HepG2 (cell line): ENCODE results near the gene IGSF8. TPM values are rescaled to one million over a fixed set of nuclear protein-coding genes. Genes with fewer than 3 reads are reported as not detected.

ENCODE experiments used
- ATAC-seq: fragments of 200-7000 bp; cut with Tn5 transposase; 3 replicates; pipeline ENCODE4 v1.9.1; 2020; ENCODE audit warnings: mild to moderate bottlenecking, moderate library complexity
- BruUV-seq: library from RNA; stranded (reverse); fragments of 400-500 nt; replicated peaks from 2 replicates; lab custom pipeline; 2021; lab: Mats Ljungman, UMichigan
- CTCF ChIA-PET: fragments of 300-600 bp; formaldehyde crosslinking; extraction: SDS; loops from one replicate; lab custom pipeline; 2021; ENCODE audit warnings: low total read pairs, inconsistent platforms, low intra/inter-chr PET ratio; lab: Yijun Ruan, JAX
- POLR2A ChIA-PET: fragments of 350-600 bp; sonication (Branson Sonifier 250); formaldehyde crosslinking; loops from one replicate; lab custom pipeline; 2020; ENCODE audit warnings: antibody characterized with exemption, inconsistent platforms; lab: Yijun Ruan, JAX
- DNase-seq: peaks from one replicate; pipeline ENCODE4 v3.0.0-alpha.2; 2015; ENCODE audit warnings: low spot score
- FAIRE-seq: peaks from 3 replicates; lab custom pipeline; 2011; peaks lifted over from hg19 to GRCh38; lab: Jason Lieb, UNC
- H2AFZ ChIP-seq: one replicate; pipeline ENCODE4 v1.6.1; 2011; ENCODE audit warnings: low read length, inconsistent platforms
- H3K27ac ChIP-seq: fragments of 300-600 bp; 3 replicates; pipeline ENCODE4 v1.8.0; 2011; ENCODE audit warnings: mixed run types, mild to moderate bottlenecking, mixed read lengths, low read length, inconsistent platforms; ENCODE audit not compliant: insufficient read depth; ENCODE audit errors: extremely low read length
- H3K27me3 ChIP-seq, 2 experiments: fragments of 200-600 bp in 1 of 2; 2 replicates in 1 of 2; 3 replicates in 1 of 2; pipeline versions ENCODE4 v1.6.0 to v1.8.0; 2011; ENCODE audit warnings: low read length in 2 of 2, mild to moderate bottlenecking in 2 of 2, moderate library complexity in 2 of 2, inconsistent platforms in 1 of 2; ENCODE audit not compliant: insufficient read depth in 2 of 2, control insufficient read depth in 1 of 2
- H3K36me3 ChIP-seq, 2 experiments: fragments of 200-600 bp in 1 of 2; replicated peaks in 1 of 2; 2 replicates in 1 of 2; 3 replicates in 1 of 2; pipeline versions ENCODE4 v1.5.1 to v1.8.0; 2011; ENCODE audit warnings: low read length in 2 of 2, inconsistent platforms in 1 of 2; ENCODE audit not compliant: insufficient read depth in 2 of 2, control insufficient read depth in 1 of 2
- H3K4me1 ChIP-seq: 2 replicates; pipeline ENCODE4 v1.5.1; 2012; ENCODE audit warnings: low read length, inconsistent platforms; ENCODE audit not compliant: insufficient read depth
- H3K4me2 ChIP-seq: 2 replicates; pipeline ENCODE4 v1.6.0; 2011; ENCODE audit warnings: low read depth, low read length, inconsistent platforms
- H3K4me3 ChIP-seq, 3 experiments: fragments of 200-600 bp in 1 of 3; sonication (generic), shearing (Covaris generic) in 1 of 3; replicated peaks in 1 of 3; 2 replicates each; pipeline ENCODE4 v1.5.1; 2011 to 2016; ENCODE audit warnings: low read length in 3 of 3, inconsistent platforms in 2 of 3, low read depth in 2 of 3, mild to moderate bottlenecking in 2 of 3, control low read depth in 1 of 3, mixed read lengths in 1 of 3; ENCODE audit not compliant: insufficient read depth in 1 of 3
- H3K79me2 ChIP-seq: one replicate; pipeline ENCODE4 v1.6.1; 2011; ENCODE audit warnings: low read length, inconsistent platforms; ENCODE audit not compliant: insufficient read depth
- H3K9ac ChIP-seq: 2 replicates; pipeline ENCODE4 v1.6.0; 2011; ENCODE audit warnings: mild to moderate bottlenecking, low read depth, low read length, inconsistent platforms; ENCODE audit not compliant: insufficient read depth
- H3K9me3 ChIP-seq: 2 replicates; pipeline ENCODE4 v1.5.1; 2012; ENCODE audit warnings: mild to moderate bottlenecking, low read length
- H4K20me1 ChIP-seq: 2 replicates; pipeline ENCODE4 v1.6.0; 2011; ENCODE audit warnings: inconsistent platforms, mild to moderate bottlenecking, low read length, moderate library complexity; ENCODE audit not compliant: insufficient read depth
- ATF2 ChIP-seq: sonication (generic); formaldehyde crosslinking; IDR thresholded peaks from 2 replicates; pipeline ENCODE4 v1.4.0; 2020; ENCODE audit warnings: missing genetic modification reagents
- ETS1 ChIP-seq: sonication (generic); formaldehyde crosslinking; IDR thresholded peaks from 2 replicates; pipeline ENCODE4 v1.4.0; 2020; ENCODE audit warnings: missing genetic modification reagents
- NR2C2 ChIP-seq: sonication (generic); formaldehyde crosslinking; IDR thresholded peaks from 2 replicates; pipeline ENCODE4 v1.4.0; 2020; ENCODE audit warnings: missing genetic modification reagents, mild to moderate bottlenecking, moderate library complexity, borderline replicate concordance
- THAP9 ChIP-seq: sonication (generic); formaldehyde crosslinking; IDR thresholded peaks from 2 replicates; pipeline ENCODE4; 2020; ENCODE audit warnings: missing genetic modification reagents, mild to moderate bottlenecking, borderline replicate concordance
- ZFP90 ChIP-seq: sonication (generic); formaldehyde crosslinking; IDR thresholded peaks from 2 replicates; pipeline ENCODE4 v1.8.0; 2022; ENCODE audit warnings: missing genetic modification reagents, mild to moderate bottlenecking, inconsistent platforms, borderline replicate concordance
- WGBS: methylation state at CpG from one replicate; pipeline ENCODE4 v1.1.6; 2017; ENCODE audit warnings: low lambda C conversion rate; 5-methylcytosine and 5-hydroxymethylcytosine counted together
- in situ Hi-C: cut with HindIII; loops from 2 replicates; pipeline ENCODE4 v1.10.0; 2017; ENCODE audit warnings: low pct_unique_long_range_greater_than_20kb; ENCODE audit not compliant: extremely low pct_ligation_motif_present
- intact Hi-C: fragments of 100-400 bp; cut with micrococcal nuclease; formaldehyde crosslinking; loops from one replicate; pipeline ENCODE4 v1.10.0; 2022; ENCODE audit not compliant: unreplicated experiment
- polyA plus RNA-seq, 8 experiments: library from polyadenylated mRNA; depleted of rRNA in 3 of 8; stranded (reverse) in 7 of 8; unstranded in 1 of 8; fragments of >200 nt; fragmentation: Illumina TruSeq in 4 of 8; extraction: Trizol in 4 of 8; gene quantifications; 2 replicates each; pipeline versions ENCODE4 v1.2.1 to v1.2.3, GENCODE V29; 2011 to 2016; ENCODE audit warnings: low read depth in 4 of 8, missing spikeins in 1 of 8, mixed read lengths in 1 of 8; ENCODE audit not compliant: insufficient read depth in 1 of 8
- total RNA-seq, 5 experiments: library from RNA; depleted of rRNA; stranded (reverse); fragments of >200 nt; fragmentation: Illumina TruSeq; extraction: Trizol; gene quantifications; 2 replicates each; pipeline ENCODE4 v1.2.3, GENCODE V29; 2016; ENCODE audit warnings: low read depth in 1 of 5

The IGSF8 gene
- total and polyA plus RNA-seq, 2 of the 13 experiments (the other 11 are each of a cell fraction or from before 2014, with no cell fraction given), result 24.0 to 41.0 TPM

- POLR2A ChIA-PET, result no interaction called here
- intact Hi-C loops, result no loop called here
Observed at GRCh38 chr1:160086456-160086892, 11.9 kb downstream of the IGSF8 start.

More at GRCh38 chr1:160086456-160086892, 11.9 kb downstream of the IGSF8 start:
- no peaks in the 10 kb centered on the region for H3K79me2 ChIP-seq
- H3K9me3 ChIP-seq, result no peaks in the 10 kb centered on the region
- no peak overlapping the region for H2AFZ ChIP-seq
- H3K27me3 ChIP-seq, result no peaks in the 10 kb centered on the region
- BruUV-seq, result no TSS peak
- ATAC-seq, result no peak
- DNase-seq, result no peak
- H3K4me2 ChIP-seq, result no peak overlapping the region
- no peaks in the 10 kb centered on the region for H3K4me1 ChIP-seq
- CTCF ChIA-PET, result interaction anchor here (1.6 kb wide), 1 partner anchor 39 kb away, joined by 7 read pairs; no protein-coding TSS in a partner anchor
- WGBS, result 83% methylated on average over 5 of the region's 5 CpGs
- H3K27ac ChIP-seq, result no peak overlapping the region
- TF ChIP-seq ATF2 (no peak), ZFP90 (CRISPR knock-in tag) (no peak), ETS1 (CRISPR knock-in tag) (no peak), THAP9 (CRISPR knock-in tag) (no peak), NR2C2 (CRISPR knock-in tag) (no peak)
- peaks cover 4 to 6% of the 10 kb centered on the region in 2 experiments; a peak in 1 of 5 replicates for H3K36me3 ChIP-seq
- no peak for FAIRE-seq
- in situ Hi-C loops, result no loop called here
- H3K9ac ChIP-seq, result no peak overlapping the region
- no peak overlapping the region for H3K4me3 ChIP-seq
- H4K20me1 ChIP-seq, result no peaks in the 10 kb centered on the region
